Stomach (tissue), 4 donors: ENCODE measurements around the gene STOML2.

Experiments
- EP300 ChIP-seq: sonication (generic); formaldehyde crosslinking; IDR thresholded peaks from one replicate; pipeline ENCODE4 v1.6.1; 2017; ENCODE audit warnings: antibody characterized with exemption
- POLR2A ChIP-seq, 4 donors: fragments of 450-650 bp; IDR thresholded peaks; one replicate each; pipeline ENCODE4 v1.6.1; 2016; ENCODE audit warnings: antibody characterized with exemption in 4 of 4, control low read depth in 2 of 4, mild to moderate bottlenecking in 1 of 4, moderate library complexity in 1 of 4
- POLR2AphosphoS5 ChIP-seq, 3 donors: sonication (generic); formaldehyde crosslinking; IDR thresholded peaks; one replicate each; pipeline ENCODE4 v1.6.1; 2016; ENCODE audit warnings: antibody characterized with exemption in 3 of 3
- TF ChIP-seq, protein P1 (sequence below), 7 experiments: fragments of 450-650 bp in 4 of 7; fragments of 200-600 bp in 3 of 7; sonication (generic) in 3 of 7; IDR thresholded peaks; one replicate each; pipeline ENCODE4 v1.5.1; 2016 to 2019; ENCODE audit warnings: antibody characterized with exemption in 7 of 7, control low read depth in 2 of 7, mild to moderate bottlenecking in 1 of 7

DNA sequence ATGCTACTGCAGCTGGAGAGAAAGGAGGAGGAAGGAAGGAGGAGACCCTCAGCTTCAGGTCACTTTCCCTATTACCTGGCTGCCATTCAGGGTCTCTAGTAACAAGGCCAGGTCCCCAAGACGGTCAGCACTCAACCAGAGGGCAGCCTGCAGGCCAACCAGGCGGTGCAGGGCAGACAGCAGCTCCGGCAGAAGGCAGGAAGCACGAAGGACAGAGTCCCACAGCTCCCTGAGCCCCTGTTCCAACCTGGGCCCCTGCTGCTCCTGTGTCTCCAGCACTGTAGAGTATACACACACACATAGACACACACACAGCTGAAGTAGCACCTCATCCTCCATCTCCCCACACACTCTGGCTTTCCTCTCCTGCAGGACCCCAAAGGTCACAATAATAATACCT is 24.9 kb downstream of the STOML2 start:
- TF ChIP-seq, protein P1, sequence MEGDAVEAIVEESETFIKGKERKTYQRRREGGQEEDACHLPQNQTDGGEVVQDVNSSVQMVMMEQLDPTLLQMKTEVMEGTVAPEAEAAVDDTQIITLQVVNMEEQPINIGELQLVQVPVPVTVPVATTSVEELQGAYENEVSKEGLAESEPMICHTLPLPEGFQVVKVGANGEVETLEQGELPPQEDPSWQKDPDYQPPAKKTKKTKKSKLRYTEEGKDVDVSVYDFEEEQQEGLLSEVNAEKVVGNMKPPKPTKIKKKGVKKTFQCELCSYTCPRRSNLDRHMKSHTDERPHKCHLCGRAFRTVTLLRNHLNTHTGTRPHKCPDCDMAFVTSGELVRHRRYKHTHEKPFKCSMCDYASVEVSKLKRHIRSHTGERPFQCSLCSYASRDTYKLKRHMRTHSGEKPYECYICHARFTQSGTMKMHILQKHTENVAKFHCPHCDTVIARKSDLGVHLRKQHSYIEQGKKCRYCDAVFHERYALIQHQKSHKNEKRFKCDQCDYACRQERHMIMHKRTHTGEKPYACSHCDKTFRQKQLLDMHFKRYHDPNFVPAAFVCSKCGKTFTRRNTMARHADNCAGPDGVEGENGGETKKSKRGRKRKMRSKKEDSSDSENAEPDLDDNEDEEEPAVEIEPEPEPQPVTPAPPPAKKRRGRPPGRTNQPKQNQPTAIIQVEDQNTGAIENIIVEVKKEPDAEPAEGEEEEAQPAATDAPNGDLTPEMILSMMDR (IDR thresholded peaks at IDR 0.05) = no peak
- TF ChIP-seq POLR2AphosphoS5 (IDR thresholded peaks at IDR 0.05) (no peak), POLR2A (IDR thresholded peaks at IDR 0.05) (no peak), EP300 (no peak)
